ENCODE results near the gene ZNF383.

The ZNF383 gene

DNA sequence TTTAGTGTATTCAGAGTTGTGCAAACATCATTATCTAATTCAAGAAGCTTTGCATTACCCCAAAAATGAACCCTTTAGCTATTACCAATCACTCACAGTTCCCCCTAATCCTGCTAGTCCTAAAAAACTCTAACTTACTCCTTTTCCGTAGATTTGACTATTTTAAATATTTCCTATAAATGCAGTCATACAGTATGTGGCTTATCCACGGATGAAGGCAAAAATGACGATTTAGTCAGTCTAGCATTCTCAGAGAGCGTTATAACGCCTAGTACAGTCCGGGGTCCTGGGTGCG is 587 bp upstream of the ZNF383 start:
- Histone ChIP-seq H3K4me3 (ENCODE audit: low read depth, low read length) (peak overlapping the region; percentile 77), H3K27ac (ENCODE audit: extremely low read depth, low read depth, low read length) (peak overlapping the region; percentile 69; the same call in 1 of the 2 replicates)
- CTCF ChIA-PET: interaction anchor here (0.6 to 1.4 kb wide), 3 partner anchors 9 to 365 kb away, joined by 3 to 4 read pairs (median 3); no protein-coding TSS in a partner anchor
- TF ChIP-seq, protein P1, sequence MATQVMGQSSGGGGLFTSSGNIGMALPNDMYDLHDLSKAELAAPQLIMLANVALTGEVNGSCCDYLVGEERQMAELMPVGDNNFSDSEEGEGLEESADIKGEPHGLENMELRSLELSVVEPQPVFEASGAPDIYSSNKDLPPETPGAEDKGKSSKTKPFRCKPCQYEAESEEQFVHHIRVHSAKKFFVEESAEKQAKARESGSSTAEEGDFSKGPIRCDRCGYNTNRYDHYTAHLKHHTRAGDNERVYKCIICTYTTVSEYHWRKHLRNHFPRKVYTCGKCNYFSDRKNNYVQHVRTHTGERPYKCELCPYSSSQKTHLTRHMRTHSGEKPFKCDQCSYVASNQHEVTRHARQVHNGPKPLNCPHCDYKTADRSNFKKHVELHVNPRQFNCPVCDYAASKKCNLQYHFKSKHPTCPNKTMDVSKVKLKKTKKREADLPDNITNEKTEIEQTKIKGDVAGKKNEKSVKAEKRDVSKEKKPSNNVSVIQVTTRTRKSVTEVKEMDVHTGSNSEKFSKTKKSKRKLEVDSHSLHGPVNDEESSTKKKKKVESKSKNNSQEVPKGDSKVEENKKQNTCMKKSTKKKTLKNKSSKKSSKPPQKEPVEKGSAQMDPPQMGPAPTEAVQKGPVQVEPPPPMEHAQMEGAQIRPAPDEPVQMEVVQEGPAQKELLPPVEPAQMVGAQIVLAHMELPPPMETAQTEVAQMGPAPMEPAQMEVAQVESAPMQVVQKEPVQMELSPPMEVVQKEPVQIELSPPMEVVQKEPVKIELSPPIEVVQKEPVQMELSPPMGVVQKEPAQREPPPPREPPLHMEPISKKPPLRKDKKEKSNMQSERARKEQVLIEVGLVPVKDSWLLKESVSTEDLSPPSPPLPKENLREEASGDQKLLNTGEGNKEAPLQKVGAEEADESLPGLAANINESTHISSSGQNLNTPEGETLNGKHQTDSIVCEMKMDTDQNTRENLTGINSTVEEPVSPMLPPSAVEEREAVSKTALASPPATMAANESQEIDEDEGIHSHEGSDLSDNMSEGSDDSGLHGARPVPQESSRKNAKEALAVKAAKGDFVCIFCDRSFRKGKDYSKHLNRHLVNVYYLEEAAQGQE (tag by site-specific recombination; IDR thresholded peaks at IDR 0.05): peak; percentile 8; the same call in 1 of the 2 replicates
- TF ChIP-seq ZNF202 (tag by site-specific recombination; IDR thresholded peaks at IDR 0.05; ENCODE audit: borderline replicate concordance): no peak
- TF ChIP-seq ZSCAN16 (tag by site-specific recombination; IDR thresholded peaks at IDR 0.05): no peak
- no peak for TF ChIP-seq ZNF510 (tag by site-specific recombination; IDR thresholded peaks at IDR 0.05; ENCODE audit: insufficient replicate concordance)
- TF ChIP-seq ZNF223 (tag by site-specific recombination; IDR thresholded peaks at IDR 0.05): no peak
- TF ChIP-seq, protein P2, sequence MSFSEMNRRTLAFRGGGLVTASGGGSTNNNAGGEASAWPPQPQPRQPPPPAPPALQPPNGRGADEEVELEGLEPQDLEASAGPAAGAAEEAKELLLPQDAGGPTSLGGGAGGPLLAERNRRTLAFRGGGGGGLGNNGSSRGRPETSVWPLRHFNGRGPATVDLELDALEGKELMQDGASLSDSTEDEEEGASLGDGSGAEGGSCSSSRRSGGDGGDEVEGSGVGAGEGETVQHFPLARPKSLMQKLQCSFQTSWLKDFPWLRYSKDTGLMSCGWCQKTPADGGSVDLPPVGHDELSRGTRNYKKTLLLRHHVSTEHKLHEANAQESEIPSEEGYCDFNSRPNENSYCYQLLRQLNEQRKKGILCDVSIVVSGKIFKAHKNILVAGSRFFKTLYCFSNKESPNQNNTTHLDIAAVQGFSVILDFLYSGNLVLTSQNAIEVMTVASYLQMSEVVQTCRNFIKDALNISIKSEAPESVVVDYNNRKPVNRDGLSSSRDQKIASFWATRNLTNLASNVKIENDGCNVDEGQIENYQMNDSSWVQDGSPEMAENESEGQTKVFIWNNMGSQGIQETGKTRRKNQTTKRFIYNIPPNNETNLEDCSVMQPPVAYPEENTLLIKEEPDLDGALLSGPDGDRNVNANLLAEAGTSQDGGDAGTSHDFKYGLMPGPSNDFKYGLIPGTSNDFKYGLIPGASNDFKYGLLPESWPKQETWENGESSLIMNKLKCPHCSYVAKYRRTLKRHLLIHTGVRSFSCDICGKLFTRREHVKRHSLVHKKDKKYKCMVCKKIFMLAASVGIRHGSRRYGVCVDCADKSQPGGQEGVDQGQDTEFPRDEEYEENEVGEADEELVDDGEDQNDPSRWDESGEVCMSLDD (tag by site-specific recombination; IDR thresholded peaks at IDR 0.05): peak; percentile 82
- no peak for TF ChIP-seq ZNF335 (tag by site-specific recombination; conservative IDR thresholded peaks at IDR 0.05)
- no peak; the same call in 1 of the 2 replicates for TF ChIP-seq ZNF19 (tag by site-specific recombination; IDR thresholded peaks at IDR 0.05; ENCODE audit: low read depth)
- TF ChIP-seq IKZF3 (tag by site-specific recombination; IDR thresholded peaks at IDR 0.05): no peak
- 0 out of 2 replicates have a peak, but pooled peaks have one; percentile 27 for TF ChIP-seq REPIN1 (tag by site-specific recombination; IDR thresholded peaks at IDR 0.05; ENCODE audit: low read depth)
- TF ChIP-seq ZNF571 (tag by site-specific recombination; IDR thresholded peaks at IDR 0.05): no peak
- TF ChIP-seq ZNF600 (tag by site-specific recombination; IDR thresholded peaks at IDR 0.05): peak; percentile 100
- 0 out of 2 replicates have a peak, but pooled peaks have one; percentile 8 for TF ChIP-seq KLF16 (tag by site-specific recombination; IDR thresholded peaks at IDR 0.05)
- TF ChIP-seq MZF1 (tag by site-specific recombination; IDR thresholded peaks at IDR 0.05; ENCODE audit: borderline replicate concordance): peak; percentile 46; the same call in 1 of the 2 replicates
- TF ChIP-seq SP2 (tag by site-specific recombination; IDR thresholded peaks at IDR 0.05): no peak
- TF ChIP-seq, protein P3, sequence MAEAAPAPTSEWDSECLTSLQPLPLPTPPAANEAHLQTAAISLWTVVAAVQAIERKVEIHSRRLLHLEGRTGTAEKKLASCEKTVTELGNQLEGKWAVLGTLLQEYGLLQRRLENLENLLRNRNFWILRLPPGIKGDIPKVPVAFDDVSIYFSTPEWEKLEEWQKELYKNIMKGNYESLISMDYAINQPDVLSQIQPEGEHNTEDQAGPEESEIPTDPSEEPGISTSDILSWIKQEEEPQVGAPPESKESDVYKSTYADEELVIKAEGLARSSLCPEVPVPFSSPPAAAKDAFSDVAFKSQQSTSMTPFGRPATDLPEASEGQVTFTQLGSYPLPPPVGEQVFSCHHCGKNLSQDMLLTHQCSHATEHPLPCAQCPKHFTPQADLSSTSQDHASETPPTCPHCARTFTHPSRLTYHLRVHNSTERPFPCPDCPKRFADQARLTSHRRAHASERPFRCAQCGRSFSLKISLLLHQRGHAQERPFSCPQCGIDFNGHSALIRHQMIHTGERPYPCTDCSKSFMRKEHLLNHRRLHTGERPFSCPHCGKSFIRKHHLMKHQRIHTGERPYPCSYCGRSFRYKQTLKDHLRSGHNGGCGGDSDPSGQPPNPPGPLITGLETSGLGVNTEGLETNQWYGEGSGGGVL (tag by site-specific recombination; IDR thresholded peaks at IDR 0.05): no peak
- TF ChIP-seq ZNF654 (tag by site-specific recombination; IDR thresholded peaks at IDR 0.05; ENCODE audit: low read depth): 0 out of 2 replicates have a peak, but pooled peaks have one; percentile 3
- TF ChIP-seq ZNF776 (tag by site-specific recombination; IDR thresholded peaks at IDR 0.05; ENCODE audit: borderline replicate concordance): no peak
- TF ChIP-seq GFI1B (tag by site-specific recombination; IDR thresholded peaks at IDR 0.05): no peak
- TF ChIP-seq SCRT2 (tag by site-specific recombination; IDR thresholded peaks at IDR 0.05): no peak
- no peak for TF ChIP-seq ZFP3 (tag by site-specific recombination; IDR thresholded peaks at IDR 0.05; ENCODE audit: low read depth)
- TF ChIP-seq KLF9 (tag by site-specific recombination; IDR thresholded peaks at IDR 0.05; ENCODE audit: low read depth): no peak
- TF ChIP-seq ZNF274 (IDR thresholded peaks at IDR 0.05; ENCODE audit: low read length): no peak
- TF ChIP-seq ZNF274 (tag by site-specific recombination; IDR thresholded peaks at IDR 0.05; ENCODE audit: borderline replicate concordance): no peak
- no peak for TF ChIP-seq ZBTB1 (tag by site-specific recombination; IDR thresholded peaks at IDR 0.05)
- no peak for TF ChIP-seq ZNF174 (tag by site-specific recombination; IDR thresholded peaks at IDR 0.05)
- no peak for TF ChIP-seq FEZF1 (tag by site-specific recombination; IDR thresholded peaks at IDR 0.05)
- no peak for TF ChIP-seq ZNF423 (tag by site-specific recombination; IDR thresholded peaks at IDR 0.05)
- TF ChIP-seq ZNF366 (tag by site-specific recombination; conservative IDR thresholded peaks at IDR 0.05): peak; percentile 25; the same call in 1 of the 2 replicates
- peak; percentile 63; the same call in 1 of the 2 replicates for TF ChIP-seq ZNF266 (tag by site-specific recombination; IDR thresholded peaks at IDR 0.05; ENCODE audit: low read depth)
- 0 out of 2 replicates have a peak, but pooled peaks have one; percentile 11 for TF ChIP-seq ZSCAN30 (tag by site-specific recombination; IDR thresholded peaks at IDR 0.05)
- TF ChIP-seq ZNF561 (tag by site-specific recombination; IDR thresholded peaks at IDR 0.05; ENCODE audit: borderline replicate concordance): peak; percentile 75; the same call in 1 of the 2 replicates
- TF ChIP-seq ZNF664 (tag by site-specific recombination; IDR thresholded peaks at IDR 0.05): peak; percentile 19; the same call in 1 of the 2 replicates

More for the DNA sequence above, 587 bp upstream of the ZNF383 start:
- Histone ChIP-seq H3K4me1 (ENCODE audit: control insufficient read depth, insufficient read depth, low read length) (peaks cover 3% of the 10 kb centered on the region; the same call in 1 of the 2 replicates), H3K36me3 (ENCODE audit: control insufficient read depth in 2 of 2, insufficient read depth in 1 of 2, low read length in 2 of 2) (peaks cover 19 to 34% of the 10 kb centered on the region in 2 experiments), H3K9me3 (ENCODE audit: control insufficient read depth, insufficient read depth, low read depth, low read length) (no peaks in the 10 kb centered on the region; the same call in none of the 2 replicates)
- POLR2A ChIA-PET: interaction anchor here (0.6 to 1.8 kb wide), 22 partner anchors 9 to 1989 kb away, joined by 3 to 12 read pairs (median 4); partner anchors contain the start of genes FAM187B, ZNF146, ZNF345 and ZNF382
